ENCODE measurements around the gene TNFRSF6B. TPM values are rescaled to one million over a fixed set of nuclear protein-coding genes. Genes with fewer than 3 reads are reported as not detected.
A peak's percentile ranks its signal among the peaks of the same experiment; 100 is the strongest.

Gene TNFRSF6B
- total RNA-seq, 1 donor from 2014 or later = 2.8 TPM

- H3K27ac ChIP-seq (ENCODE audit: low read depth, low read length) = no peak overlapping the region
- DNase-seq (ENCODE audit: low read depth) (no peak), FAIRE-seq (no peak)
- Mint-ChIP-seq H3K27ac (ENCODE audit: unreplicated experiment) (no peak overlapping the region), H3K9me3 (ENCODE audit: unreplicated experiment) (no peaks in the 10 kb centered on the region), H3K4me3 (ENCODE audit: unreplicated experiment) (no peak overlapping the region), H3K27me3 (ENCODE audit: low read depth, unreplicated experiment) (no peaks in the 10 kb centered on the region), H3K36me3 (ENCODE audit: low read depth, unreplicated experiment) (peaks cover 11% of the 10 kb centered on the region), H3K4me1 (ENCODE audit: low read depth, unreplicated experiment) (no peaks in the 10 kb centered on the region)
- no peaks in the 10 kb centered on the region for H3K27me3 ChIP-seq (ENCODE audit: insufficient read depth, low read length)
- peaks cover 8% of the 10 kb centered on the region for H3K79me2 ChIP-seq (ENCODE audit: insufficient read depth, low read length)
- peaks cover 15% of the 10 kb centered on the region for H3K4me1 ChIP-seq (ENCODE audit: insufficient read depth, low read length)
- H3K4me2 ChIP-seq (ENCODE audit: low read length) = peak overlapping the region; percentile 80
- no peaks in the 10 kb centered on the region for H3K9me3 ChIP-seq (ENCODE audit: insufficient read depth, low read depth, low read length)
- H3K9ac ChIP-seq (ENCODE audit: low read length) = no peak overlapping the region
- H3K36me3 ChIP-seq (ENCODE audit: insufficient read depth, low read length) = no peaks in the 10 kb centered on the region
- H4K20me1 ChIP-seq (ENCODE audit: insufficient read depth, low read length) = peaks cover 42% of the 10 kb centered on the region
- no peak overlapping the region for H2AFZ ChIP-seq (ENCODE audit: low read depth, low read length)
- TF ChIP-seq EZH2 (IDR thresholded peaks at IDR 0.05; ENCODE audit: insufficient read depth, low read length) = no peak
- TF ChIP-seq CTCF (IDR thresholded peaks at IDR 0.05; ENCODE audit: insufficient read depth, low read depth, low read length) = no peak
- no peak overlapping the region for H3K4me3 ChIP-seq (ENCODE audit: insufficient read depth, low read depth, low read length)
Measured at GRCh38 chr20:63738687-63739129, 42.3 kb downstream of the TNFRSF6B start.

GRCh38 chr20:63739130-63740069 lies 42.9 kb downstream of the TNFRSF6B start, which contains the start of gene SLC2A4RG:
SLC2A4RG (plus strand) TSS chr20:63739776; CDS start chr20:63739913, 137 bp downstream.
- Mint-ChIP-seq H3K4me1 (ENCODE audit: low read depth, unreplicated experiment) (no peaks in the 10 kb centered on the region), H3K27ac (ENCODE audit: unreplicated experiment) (no peak within 1 kb of the TSS), H3K4me3 (ENCODE audit: unreplicated experiment) (peak within 1 kb of the TSS; percentile 66), H3K9me3 (ENCODE audit: unreplicated experiment) (no peaks in the 10 kb centered on the region), H3K27me3 (ENCODE audit: low read depth, unreplicated experiment) (no peaks in the 10 kb centered on the region), H3K36me3 (ENCODE audit: low read depth, unreplicated experiment) (peaks cover 4% of the 10 kb centered on the region)
- Histone ChIP-seq H4K20me1 (ENCODE audit: insufficient read depth, low read length) (peaks cover 37% of the 10 kb centered on the region), H3K36me3 (ENCODE audit: insufficient read depth, low read length) (no peaks in the 10 kb centered on the region), H3K9ac (ENCODE audit: low read length) (peak within 1 kb of the TSS; percentile 83), H3K27ac (ENCODE audit: low read depth, low read length) (peak within 1 kb of the TSS; percentile 65), H3K4me1 (ENCODE audit: insufficient read depth, low read length) (peaks cover 15% of the 10 kb centered on the region), H3K27me3 (ENCODE audit: insufficient read depth, low read length) (no peaks in the 10 kb centered on the region), H3K9me3 (ENCODE audit: insufficient read depth, low read depth, low read length) (no peaks in the 10 kb centered on the region), H3K4me2 (ENCODE audit: low read length) (peak within 1 kb of the TSS; percentile 98), H3K79me2 (ENCODE audit: insufficient read depth, low read length) (peaks cover 8% of the 10 kb centered on the region), H2AFZ (ENCODE audit: low read depth, low read length) (peak within 1 kb of the TSS; percentile 18), H3K4me3 (ENCODE audit: insufficient read depth, low read depth, low read length) (peak within 1 kb of the TSS; percentile 74)
- no peak for FAIRE-seq
- no peak for TF ChIP-seq EZH2 (IDR thresholded peaks at IDR 0.05; ENCODE audit: insufficient read depth, low read length)
- TF ChIP-seq CTCF (IDR thresholded peaks at IDR 0.05; ENCODE audit: insufficient read depth, low read depth, low read length) = no peak
- DNase-seq (ENCODE audit: low read depth) = peak; percentile 34

Data from astrocyte (in vitro differentiated cells and primary cell).